WTC11 (cell line): ENCODE results near the gene TMEM266.

Experiments used
- CTCF ChIP-seq: fragments of 200-600 bp; IDR thresholded peaks from 2 replicates; pipeline ENCODE4 v1.8.0; 2022; ENCODE audit warnings: antibody characterized with exemption
- FOXP1 ChIP-seq: sonication (generic); formaldehyde crosslinking; IDR thresholded peaks from 2 replicates; pipeline ENCODE4 v1.8.0; 2022; ENCODE audit warnings: missing genetic modification reagents, mild to moderate bottlenecking, moderate library complexity, borderline replicate concordance
- FOXP4 ChIP-seq: sonication (generic); formaldehyde crosslinking; IDR thresholded peaks from 2 replicates; pipeline ENCODE4 v1.8.0; 2022; ENCODE audit warnings: mild to moderate bottlenecking, missing genetic modification reagents
- GABPB1 ChIP-seq: sonication (generic); formaldehyde crosslinking; IDR thresholded peaks from 2 replicates; pipeline ENCODE4 v1.8.1; 2023; ENCODE audit warnings: mild to moderate bottlenecking, missing genetic modification reagents
- JUN ChIP-seq: sonication (generic); formaldehyde crosslinking; IDR thresholded peaks from 2 replicates; pipeline ENCODE4 v1.8.0; 2023; ENCODE audit warnings: mild to moderate bottlenecking, missing genetic modification reagents
- TEAD4 ChIP-seq: sonication (generic); formaldehyde crosslinking; IDR thresholded peaks from 2 replicates; pipeline ENCODE4 v1.8.0; 2022; ENCODE audit warnings: mild to moderate bottlenecking, missing genetic modification reagents
- ZBTB21 ChIP-seq: sonication (generic); formaldehyde crosslinking; IDR thresholded peaks from 2 replicates; pipeline ENCODE4 v1.8.1; 2023; ENCODE audit warnings: mild to moderate bottlenecking, missing genetic modification reagents, borderline replicate concordance
- ZNF138 ChIP-seq: sonication (generic); formaldehyde crosslinking; conservative IDR thresholded peaks from 2 replicates; pipeline ENCODE4 v1.8.1; 2022; ENCODE audit warnings: mild to moderate bottlenecking, moderate library complexity, missing genetic modification reagents
- ZNF263 ChIP-seq: sonication (generic); formaldehyde crosslinking; IDR thresholded peaks from 2 replicates; pipeline ENCODE4 v1.8.1; 2022; ENCODE audit warnings: low read depth, mild to moderate bottlenecking, moderate library complexity, missing genetic modification reagents

- TF ChIP-seq JUN (CRISPR knock-in tag), result no peak
- TF ChIP-seq CTCF, result no peak
- TF ChIP-seq FOXP1 (CRISPR knock-in tag), result no peak
- TF ChIP-seq ZNF138, result no peak
- TF ChIP-seq ZNF263 (CRISPR knock-in tag), result no peak
- no peak for TF ChIP-seq ZBTB21 (CRISPR knock-in tag)
- TF ChIP-seq FOXP4 (CRISPR knock-in tag), result no peak
- TF ChIP-seq TEAD4 (CRISPR knock-in tag), result no peak
- no peak for TF ChIP-seq GABPB1
Measured at GRCh38 chr15:76200083-76200465, 140.3 kb downstream of the TMEM266 start.
